Right cardiac atrium (tissue), 5 donors: ENCODE data around the gene DDX18. TPM values are rescaled to one million over a fixed set of nuclear protein-coding genes. Genes with fewer than 3 reads are reported as not detected.
A peak's percentile ranks its signal among the peaks of the same experiment; 100 is the strongest.

Experiments used
- ATAC-seq, 2 donors: fragments of 200-7000 bp; cut with Tn5 transposase; one replicate each; pipeline versions ENCODE4 v1.8.0 to v1.9.1; 2020; ENCODE audit warnings: moderate library complexity in 2 of 2, mild to moderate bottlenecking in 1 of 2
- DNase-seq, 3 donors: peaks; one replicate each; pipeline ENCODE4 v3.0.0-alpha.2; 2020
- H3K27ac ChIP-seq: one replicate; pipeline ENCODE4 v1.5.1; 2013; ENCODE audit warnings: mild to moderate bottlenecking, low read length, control low read depth, moderate library complexity
- H3K27me3 ChIP-seq: one replicate; pipeline ENCODE4 v1.6.1; 2013; ENCODE audit not compliant: control insufficient read depth, insufficient read depth
- H3K4me1 ChIP-seq: one replicate; pipeline ENCODE4 v1.6.1; 2013; ENCODE audit warnings: low read length; ENCODE audit not compliant: control insufficient read depth, insufficient read depth
- H3K4me3 ChIP-seq: one replicate; pipeline ENCODE4 v1.5.1; 2013; ENCODE audit warnings: low read length, control low read depth
- H3K9me3 ChIP-seq: one replicate; pipeline ENCODE4 v1.6.1; 2013; ENCODE audit warnings: low read length; ENCODE audit not compliant: control insufficient read depth
- WGBS: extraction: QIAGEN DNeasy Blood & Tissue Kit; methylation state at CpG from one replicate; pipeline ENCODE4 v1.1.7; 2013; 5-methylcytosine and 5-hydroxymethylcytosine counted together
- intact Hi-C, 4 donors: fragments of 100-400 bp; cut with DNase I; formaldehyde crosslinking; loops; one replicate each; pipeline versions ENCODE4 v1.11.0 to v1.14.0; 2022 to 2023
- long read RNA-seq, 4 donors: library from polyadenylated mRNA; unstranded; transcript quantifications; one replicate each; pipeline ENCODE4 v2.0.0, GENCODE V29; 2020 to 2021
- polyA plus RNA-seq: library from polyadenylated mRNA; stranded (reverse); fragments of 200-250 nt; gene quantifications from one replicate; pipeline ENCODE4 v1.2.3, GENCODE V29; 2013
- total RNA-seq, 4 donors: library from RNA; stranded (reverse); fragmentation: NEBNext Ultra II Directional; extraction: Animal tissue kit (Norgen Biotek cat#: 25700); gene quantifications; one replicate each; pipeline ENCODE4 v1.2.1, GENCODE V29; 2021
- donor health status: healthy with polysubstance abuse.
- donor health status: DM: no; HTN: yes; CAD: no.
- donor health status: DM: no; HTN: no; CAD: no.
- donor health status: DM: no; HTN: yes; CAD: no; lungs with severe emphysema.
- donor health status: DM: yes; HTN: yes; CAD: no.

The DDX18 gene
- total RNA-seq (10 to 100 TPM; 27.3 to 36.0 (median 31.0) TPM), polyA plus RNA-seq (14.1 TPM)
- long read RNA-seq, donor 1, transcript DDX18-201 (14 exons, 3,796 nt) = major isoform, 23 of 39 reads
- long read RNA-seq, donor 1, partial matches to known transcripts = 12 of 39 reads
- long read RNA-seq, donor 1, other reads (novel, unspliced or antisense) = 4 of 39 reads
- long read RNA-seq, donor 2, transcript DDX18-201 (14 exons, 3,796 nt) = major isoform, 7 of 12 reads
- long read RNA-seq, donor 2, partial matches to known transcripts = 4 of 12 reads
- long read RNA-seq, donor 2, other reads (novel, unspliced or antisense) = 1 of 12 reads
- long read RNA-seq, donor 3, transcript DDX18-201 (14 exons, 3,796 nt) = major isoform, 15 of 33 reads
- long read RNA-seq, donor 3, partial matches to known transcripts = 14 of 33 reads
- long read RNA-seq, donor 3, other reads (novel, unspliced or antisense) = 4 of 33 reads
- long read RNA-seq, donor 4, transcript DDX18-201 (14 exons, 3,796 nt) = major isoform, 12 of 16 reads
- long read RNA-seq, donor 4, partial matches to known transcripts = 3 of 16 reads
- long read RNA-seq, donor 4, other reads (novel, unspliced or antisense) = 1 of 16 reads

GRCh38 chr2:117814417-117815264 is at the start of gene DDX18:
TSS of gene DDX18 (plus strand) at chr2:117814691. CDS start at chr2:117814778, 87 bp downstream.
- no peaks in the 10 kb centered on the region for H3K27me3 ChIP-seq
- intact Hi-C loops = loop anchor here in 2 of 4 donors (5.0 to 10.0 kb wide), 2 partner anchors 188 to 190 kb away; no protein-coding TSS in a partner anchor
- peak within 1 kb of the TSS; percentile 91 for H3K4me3 ChIP-seq
- H3K27ac ChIP-seq = peak within 1 kb of the TSS; percentile 86
- DNase-seq (peak; percentile 97 to 99 (median 98)), ATAC-seq (peak; percentile 99)
- no peaks in the 10 kb centered on the region for H3K9me3 ChIP-seq
- no peaks in the 10 kb centered on the region for H3K4me1 ChIP-seq
- under 1% methylated on average over 57 of the region's 57 CpGs for WGBS

DNA sequence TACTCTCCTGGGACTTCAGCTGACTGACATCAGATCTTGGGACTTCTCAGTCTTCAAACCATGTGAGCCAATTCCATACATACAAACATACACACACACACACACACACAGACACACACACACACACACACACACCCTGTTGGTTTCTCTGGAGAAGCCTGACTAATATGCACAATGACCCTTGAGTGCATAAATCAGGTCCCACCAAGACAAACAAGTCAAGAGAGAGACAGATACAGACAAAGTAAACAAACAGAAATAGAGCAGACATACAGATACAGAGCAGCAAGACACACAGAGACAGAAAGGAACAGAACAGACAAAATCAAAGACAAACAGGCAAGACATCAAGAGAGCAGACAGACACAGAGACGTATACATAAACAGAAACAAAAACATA is 43.8 kb upstream of the DDX18 start:
- no peak for ATAC-seq
- Histone ChIP-seq H3K9me3 (no peaks in the 10 kb centered on the region), H3K27me3 (no peaks in the 10 kb centered on the region), H3K4me1 (no peaks in the 10 kb centered on the region), H3K27ac (no peak overlapping the region), H3K4me3 (no peak overlapping the region)
- intact Hi-C loops = no loop called here
- DNase-seq = no peak
- WGBS = 48% methylated on average over 1 of the region's 1 CpG

GRCh38 chr2:117771969-117772630 is 42.4 kb upstream of the DDX18 start:
- intact Hi-C loops = no loop called here
- 40% methylated on average over 4 of the region's 4 CpGs for WGBS
- H3K27ac ChIP-seq = no peak overlapping the region
- H3K4me3 ChIP-seq = no peak overlapping the region
- H3K9me3 ChIP-seq = no peaks in the 10 kb centered on the region
- DNase-seq (no peak), ATAC-seq (no peak)
- no peaks in the 10 kb centered on the region for H3K27me3 ChIP-seq
- no peaks in the 10 kb centered on the region for H3K4me1 ChIP-seq

GRCh38 chr2:117774716-117775115 is 39.8 kb upstream of the DDX18 start:
- Histone ChIP-seq H3K4me1 (no peaks in the 10 kb centered on the region), H3K27me3 (no peaks in the 10 kb centered on the region), H3K9me3 (no peaks in the 10 kb centered on the region), H3K4me3 (no peak overlapping the region), H3K27ac (no peak overlapping the region)
- no peak for DNase-seq
- intact Hi-C loops = no loop called here
- WGBS = 89% methylated on average over 1 of the region's 1 CpG
- ATAC-seq = no peak

GRCh38 chr2:117775703-117776219 is 38.7 kb upstream of the DDX18 start:
- H3K4me3 ChIP-seq = no peak overlapping the region
- no peak for DNase-seq
- intact Hi-C loops = no loop called here
- H3K27me3 ChIP-seq = no peaks in the 10 kb centered on the region
- ATAC-seq = no peak
- no peak overlapping the region for H3K27ac ChIP-seq
- no peaks in the 10 kb centered on the region for H3K9me3 ChIP-seq
- H3K4me1 ChIP-seq = no peaks in the 10 kb centered on the region

DNA sequence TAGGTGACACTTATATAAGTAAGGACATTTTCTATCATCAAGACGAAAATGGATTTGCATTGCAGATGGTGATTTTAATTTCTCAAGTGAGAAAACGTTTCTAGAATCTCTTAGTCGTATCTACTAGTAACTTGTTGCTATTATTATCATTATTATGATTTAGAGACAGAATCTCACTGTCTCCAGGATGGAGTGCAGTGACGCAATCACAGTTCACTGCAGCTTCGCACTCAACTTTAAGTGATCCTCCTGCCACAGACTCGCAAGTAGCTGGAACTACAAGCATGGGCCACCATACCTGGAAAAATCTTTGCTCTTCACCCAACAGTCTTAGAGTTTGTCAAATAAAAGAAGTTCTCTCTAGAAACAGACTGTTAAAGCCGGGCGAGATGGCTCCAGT is 37.6 kb upstream of the DDX18 start:
- WGBS = 81% methylated on average over 8 of the region's 8 CpGs
- intact Hi-C loops = no loop called here
- Histone ChIP-seq H3K4me1 (no peaks in the 10 kb centered on the region), H3K4me3 (no peak overlapping the region), H3K9me3 (no peaks in the 10 kb centered on the region), H3K27ac (no peak overlapping the region), H3K27me3 (no peaks in the 10 kb centered on the region)
- ATAC-seq = no peak
- no peak for DNase-seq

DNA sequence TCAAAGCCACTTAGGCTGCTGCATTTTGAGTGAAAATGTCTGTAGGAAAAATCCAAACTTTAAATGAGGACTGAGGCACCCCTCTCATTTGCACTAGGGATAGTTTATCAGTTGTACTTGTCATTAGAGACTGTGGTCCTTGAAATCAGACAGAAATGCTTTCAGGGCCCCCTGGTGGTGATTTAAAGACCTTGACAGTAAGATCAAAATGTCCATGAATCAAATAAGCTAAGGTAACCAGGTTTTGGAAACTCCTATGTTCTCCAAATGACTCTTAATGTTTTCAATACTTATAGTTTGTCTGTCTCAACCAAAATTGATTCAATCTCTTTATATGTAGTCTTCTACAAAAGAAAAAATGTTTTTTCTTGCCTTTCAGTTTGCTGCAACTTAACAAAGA is 28.8 kb upstream of the DDX18 start:
- DNase-seq = no peak
- intact Hi-C loops = loop anchor here in 1 of 4 donors (5.0 kb wide), 1 partner anchor 313 kb away; no protein-coding TSS in a partner anchor
- H3K4me3 ChIP-seq = no peak overlapping the region

GRCh38 chr2:117786520-117786919 is 28.0 kb upstream of the DDX18 start:
- no peaks in the 10 kb centered on the region for H3K4me1 ChIP-seq
- H3K27ac ChIP-seq = no peak overlapping the region
- no peaks in the 10 kb centered on the region for H3K9me3 ChIP-seq
- ATAC-seq (no peak), DNase-seq (no peak)
- H3K4me3 ChIP-seq = no peak overlapping the region
- intact Hi-C loops = loop anchor here in 1 of 4 donors (5.0 kb wide), 1 partner anchor 314 kb away; no protein-coding TSS in a partner anchor
- H3K27me3 ChIP-seq = no peaks in the 10 kb centered on the region

More for the DNA sequence above, 28.8 kb upstream of the DDX18 start:
- Histone ChIP-seq H3K9me3 (no peaks in the 10 kb centered on the region), H3K27ac (no peak overlapping the region), H3K4me1 (no peaks in the 10 kb centered on the region), H3K27me3 (no peaks in the 10 kb centered on the region)
- ATAC-seq = no peak

DNA sequence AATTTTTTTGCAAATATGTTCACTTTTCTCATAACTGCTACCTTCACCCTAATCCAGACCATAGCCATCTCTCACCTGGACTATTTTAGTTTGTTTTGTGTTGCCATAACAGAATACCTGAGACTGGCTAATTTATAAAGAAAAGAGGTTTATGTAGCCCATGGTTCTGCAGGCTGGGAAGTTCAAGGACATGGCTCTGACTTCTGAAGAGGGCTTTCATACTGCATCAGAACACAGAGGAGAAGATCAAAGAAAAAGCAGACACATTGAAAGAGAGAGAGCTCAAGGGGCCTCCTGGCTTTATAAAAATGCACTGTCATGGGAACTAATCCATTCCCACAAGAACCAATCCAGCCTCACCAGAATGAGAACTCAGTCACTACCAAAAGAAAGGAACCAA is 25.0 kb upstream of the DDX18 start:
- Histone ChIP-seq H3K4me3 (no peak overlapping the region), H3K9me3 (no peaks in the 10 kb centered on the region), H3K27ac (no peak overlapping the region), H3K4me1 (no peaks in the 10 kb centered on the region), H3K27me3 (no peaks in the 10 kb centered on the region)
- intact Hi-C loops = loop anchor here in 1 of 4 donors (5.0 kb wide), 1 partner anchor 317 kb away; no protein-coding TSS in a partner anchor
- no peak for DNase-seq
- ATAC-seq = no peak

DNA sequence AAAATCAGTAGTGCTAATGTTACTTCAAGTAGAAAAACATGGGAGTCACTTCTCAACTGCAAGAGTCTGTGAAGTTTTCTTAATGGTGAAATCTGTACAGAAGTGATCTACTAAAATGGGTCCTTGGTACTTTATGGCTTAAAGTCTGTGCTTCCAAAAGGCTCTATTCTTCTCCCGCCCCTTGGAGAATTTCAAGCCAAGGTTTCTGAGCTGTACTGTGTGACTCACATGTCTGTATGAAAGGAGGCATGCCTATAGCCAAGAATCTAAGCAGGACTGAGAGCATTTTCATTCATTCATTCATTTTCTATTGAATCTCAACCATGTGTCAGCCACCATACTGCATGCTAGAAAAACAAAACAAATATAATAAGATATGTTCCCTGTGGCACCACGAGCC is 19.8 kb upstream of the DDX18 start:
- no peak for ATAC-seq
- intact Hi-C loops = no loop called here
- Histone ChIP-seq H3K4me1 (no peaks in the 10 kb centered on the region), H3K27me3 (no peaks in the 10 kb centered on the region), H3K9me3 (no peaks in the 10 kb centered on the region), H3K4me3 (no peak overlapping the region), H3K27ac (no peak overlapping the region)
- WGBS = 61% methylated on average over 2 of the region's 2 CpGs
- no peak for DNase-seq
